Body of pancreas (tissue), 4 donors: ENCODE data around the gene DIAPH3.

Experiments
- POLR2A ChIP-seq, 3 donors: fragments of 450-650 bp; IDR thresholded peaks; one replicate each; pipeline ENCODE4 v1.6.1; 2016; ENCODE audit warnings: antibody characterized with exemption in 3 of 3, mild to moderate bottlenecking in 2 of 3
- TF ChIP-seq, protein P1 (sequence below), 7 experiments: fragments of 450-650 bp in 4 of 7; fragments of 200-600 bp in 3 of 7; sonication (generic) in 3 of 7; IDR thresholded peaks; one replicate each; pipeline ENCODE4 v1.5.1; 2016 to 2019; ENCODE audit warnings: antibody characterized with exemption in 7 of 7

DNA sequence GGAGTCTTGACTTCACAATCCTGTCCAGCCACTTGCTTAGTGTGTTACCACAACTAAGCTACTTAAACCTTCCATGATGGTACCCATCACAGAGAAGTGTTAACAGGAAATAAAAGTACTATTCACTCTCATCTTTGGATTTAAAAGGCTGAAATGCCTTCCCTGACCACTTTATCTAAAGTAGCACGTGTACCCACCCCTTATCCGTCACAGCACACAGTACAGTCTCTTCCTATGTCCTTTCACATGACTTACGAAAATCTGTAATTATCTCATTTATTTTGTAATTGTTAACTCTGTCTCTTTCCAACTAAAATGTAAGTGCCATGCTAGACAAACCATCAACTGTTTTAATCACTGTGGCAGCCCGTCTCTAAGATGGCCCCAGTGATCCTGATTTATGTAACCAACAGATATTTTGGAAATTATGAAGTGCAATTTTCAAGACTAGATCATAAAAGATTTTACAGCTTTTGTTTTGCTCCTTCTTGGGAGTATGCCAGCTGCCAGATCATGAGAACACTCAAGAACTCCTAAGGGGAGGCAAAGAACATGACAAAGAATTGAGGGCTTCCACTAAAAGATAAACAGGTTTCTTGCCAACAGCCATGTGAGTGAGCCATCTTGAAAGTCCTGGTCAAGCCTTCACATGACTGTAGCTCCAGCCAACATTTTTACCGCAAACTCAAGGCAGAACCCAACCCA lies 44.9 kb downstream of the DIAPH3 start:
- TF ChIP-seq, protein P1, sequence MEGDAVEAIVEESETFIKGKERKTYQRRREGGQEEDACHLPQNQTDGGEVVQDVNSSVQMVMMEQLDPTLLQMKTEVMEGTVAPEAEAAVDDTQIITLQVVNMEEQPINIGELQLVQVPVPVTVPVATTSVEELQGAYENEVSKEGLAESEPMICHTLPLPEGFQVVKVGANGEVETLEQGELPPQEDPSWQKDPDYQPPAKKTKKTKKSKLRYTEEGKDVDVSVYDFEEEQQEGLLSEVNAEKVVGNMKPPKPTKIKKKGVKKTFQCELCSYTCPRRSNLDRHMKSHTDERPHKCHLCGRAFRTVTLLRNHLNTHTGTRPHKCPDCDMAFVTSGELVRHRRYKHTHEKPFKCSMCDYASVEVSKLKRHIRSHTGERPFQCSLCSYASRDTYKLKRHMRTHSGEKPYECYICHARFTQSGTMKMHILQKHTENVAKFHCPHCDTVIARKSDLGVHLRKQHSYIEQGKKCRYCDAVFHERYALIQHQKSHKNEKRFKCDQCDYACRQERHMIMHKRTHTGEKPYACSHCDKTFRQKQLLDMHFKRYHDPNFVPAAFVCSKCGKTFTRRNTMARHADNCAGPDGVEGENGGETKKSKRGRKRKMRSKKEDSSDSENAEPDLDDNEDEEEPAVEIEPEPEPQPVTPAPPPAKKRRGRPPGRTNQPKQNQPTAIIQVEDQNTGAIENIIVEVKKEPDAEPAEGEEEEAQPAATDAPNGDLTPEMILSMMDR (IDR thresholded peaks at IDR 0.05): no peak
- no peak for TF ChIP-seq POLR2A (IDR thresholded peaks at IDR 0.05)
